HEK293 (cell line): ENCODE measurements around the gene UBE2E1.

Experiments
- CTCF ChIA-PET: fragments of 350-600 bp; formaldehyde crosslinking; extraction: SDS; loops from one replicate; lab custom pipeline; 2021; ENCODE audit warnings: antibody characterized with exemption; lab: Yijun Ruan, JAX
- POLR2A ChIA-PET: fragments of 300-600 bp; formaldehyde crosslinking; extraction: SDS; loops from one replicate; lab custom pipeline; 2020; ENCODE audit warnings: antibody characterized with exemption, inconsistent platforms; lab: Yijun Ruan, JAX
- H3K27ac ChIP-seq: fragments of 200-500 bp; sonication (Bioruptor generic); 2 replicates; pipeline ENCODE4 v1.5.1; 2014; ENCODE audit warnings: low read depth, low read length, control low read depth, inconsistent platforms; ENCODE audit errors: extremely low read depth
- H3K36me3 ChIP-seq, 2 experiments: fragments of 200-500 bp in 1 of 2; sonication (Bioruptor generic) in 1 of 2; 1 replicate in 1 of 2; 2 replicates in 1 of 2; pipeline ENCODE4 v1.5.1; 2014 to 2017; ENCODE audit warnings: inconsistent platforms in 2 of 2, low read length in 2 of 2; ENCODE audit not compliant: control insufficient read depth in 2 of 2, insufficient read depth in 1 of 2
- H3K4me1 ChIP-seq: fragments of 200-500 bp; sonication (Bioruptor generic); 2 replicates; pipeline ENCODE4 v1.5.1; 2014; ENCODE audit warnings: mild to moderate bottlenecking, low read length, inconsistent platforms; ENCODE audit not compliant: control insufficient read depth, insufficient read depth
- H3K4me3 ChIP-seq: 2 replicates; pipeline ENCODE4 v1.5.1; 2011; ENCODE audit warnings: low read depth, mild to moderate bottlenecking, control low read depth, low read length, moderate library complexity
- H3K9me3 ChIP-seq: fragments of 200-500 bp; sonication (Bioruptor generic); 2 replicates; pipeline ENCODE4 v1.5.1; 2014; ENCODE audit warnings: low read depth, low read length, inconsistent platforms; ENCODE audit not compliant: control insufficient read depth, insufficient read depth
- ATF2 ChIP-seq: fragments of 450-650 bp; formaldehyde crosslinking; IDR thresholded peaks from 2 replicates; pipeline ENCODE4 v1.5.1; 2016; ENCODE audit warnings: missing biosample characterization, missing genetic modification characterization, low read depth
- BCL11A ChIP-seq: fragments of 450-650 bp; formaldehyde crosslinking; IDR thresholded peaks from 2 replicates; pipeline ENCODE4 v1.5.1; 2016; ENCODE audit warnings: low read depth, missing biosample characterization, missing genetic modification characterization
- HOXC10 ChIP-seq: sonication (generic); formaldehyde crosslinking; IDR thresholded peaks from 2 replicates; pipeline ENCODE4 v1.8.1; 2023; ENCODE audit warnings: mild to moderate bottlenecking, missing genetic modification reagents
- OVOL3 ChIP-seq: fragments of 450-650 bp; formaldehyde crosslinking; IDR thresholded peaks from 2 replicates; pipeline ENCODE4 v1.5.1; 2016; ENCODE audit warnings: missing biosample characterization, missing genetic modification characterization
- PATZ1 ChIP-seq: fragments of 450-650 bp; formaldehyde crosslinking; IDR thresholded peaks from 2 replicates; pipeline ENCODE4 v1.5.1; 2016; ENCODE audit warnings: missing biosample characterization, missing genetic modification characterization
- SP7 ChIP-seq: fragments of 450-650 bp; formaldehyde crosslinking; IDR thresholded peaks from 2 replicates; pipeline ENCODE4 v1.5.1; 2016; ENCODE audit warnings: missing biosample characterization, missing genetic modification characterization
- TRIM28 ChIP-seq: IDR thresholded peaks from 2 replicates; pipeline ENCODE4 v1.6.1; 2011; ENCODE audit warnings: low read length, control low read depth, borderline replicate concordance
- ZBTB17 ChIP-seq: fragments of 450-650 bp; formaldehyde crosslinking; IDR thresholded peaks from 2 replicates; pipeline ENCODE4 v1.5.1; 2016; ENCODE audit warnings: missing biosample characterization, missing genetic modification characterization
- ZFP69B ChIP-seq: fragments of 450-650 bp; formaldehyde crosslinking; IDR thresholded peaks from 2 replicates; pipeline ENCODE4 v1.5.1; 2016; ENCODE audit warnings: missing biosample characterization, missing genetic modification characterization
- ZNF148 ChIP-seq: fragments of 450-650 bp; formaldehyde crosslinking; IDR thresholded peaks from 2 replicates; pipeline ENCODE4 v1.5.0; 2017; ENCODE audit warnings: missing biosample characterization, missing genetic modification characterization, borderline replicate concordance
- ZNF302 ChIP-seq: fragments of 450-650 bp; formaldehyde crosslinking; IDR thresholded peaks from 2 replicates; pipeline ENCODE4 v1.5.1; 2016; ENCODE audit warnings: missing biosample characterization, missing genetic modification characterization, low read depth
- ZNF423 ChIP-seq: fragments of 450-650 bp; formaldehyde crosslinking; IDR thresholded peaks from 2 replicates; pipeline ENCODE4 v1.5.1; 2016; ENCODE audit warnings: missing biosample characterization, missing genetic modification characterization
- ZNF48 ChIP-seq: fragments of 450-650 bp; formaldehyde crosslinking; IDR thresholded peaks from 2 replicates; pipeline ENCODE4 v1.5.1; 2016; ENCODE audit warnings: missing biosample characterization, missing genetic modification characterization
- ZNF548 ChIP-seq: fragments of 450-650 bp; formaldehyde crosslinking; IDR thresholded peaks from 2 replicates; pipeline ENCODE4 v1.5.1; 2016; ENCODE audit warnings: missing biosample characterization, missing genetic modification characterization
- ZNF561 ChIP-seq: fragments of 450-650 bp; IDR thresholded peaks from 2 replicates; pipeline ENCODE4 v1.5.1; 2018; ENCODE audit warnings: missing biosample characterization, missing genetic modification characterization, borderline replicate concordance
- ZNF600 ChIP-seq: fragments of 450-650 bp; formaldehyde crosslinking; IDR thresholded peaks from 2 replicates; pipeline ENCODE4 v1.5.1; 2016; ENCODE audit warnings: missing biosample characterization, missing genetic modification characterization
- ZNF654 ChIP-seq: fragments of 450-650 bp; formaldehyde crosslinking; IDR thresholded peaks from 2 replicates; pipeline ENCODE4 v1.5.1; 2016; ENCODE audit warnings: low read depth, missing biosample characterization, missing genetic modification characterization
- ZNF768 ChIP-seq: fragments of 450-650 bp; formaldehyde crosslinking; IDR thresholded peaks from 2 replicates; pipeline ENCODE4 v1.5.1; 2018; ENCODE audit warnings: missing biosample characterization, mild to moderate bottlenecking, missing genetic modification characterization
- ZSCAN18 ChIP-seq: fragments of 450-650 bp; formaldehyde crosslinking; IDR thresholded peaks from 2 replicates; pipeline ENCODE4 v1.5.1; 2016; ENCODE audit warnings: missing biosample characterization, missing genetic modification characterization
- ZSCAN5A ChIP-seq: fragments of 450-650 bp; formaldehyde crosslinking; IDR thresholded peaks from 2 replicates; pipeline ENCODE4 v1.5.1; 2016; ENCODE audit warnings: missing biosample characterization, missing genetic modification characterization

UBE2E1 gene

GRCh38 chr3:23837691-23838090 lies 31.9 kb downstream of the UBE2E1 start:
- TF ChIP-seq ZNF148 (tag by site-specific recombination) = no peak
- no peak for TF ChIP-seq ZNF302
- Histone ChIP-seq H3K27ac (no peak overlapping the region), H3K4me1 (peaks cover 12% of the 10 kb centered on the region; the same call in 1 of the 2 replicates), H3K4me3 (no peak overlapping the region), H3K9me3 (no peaks in the 10 kb centered on the region), H3K36me3 (no peaks in the 10 kb centered on the region)
- ChIA-PET CTCF (interaction anchor here (0.6 to 0.8 kb wide), 2 partner anchors 10 to 26 kb away, joined by 3 to 4 read pairs; no protein-coding TSS in a partner anchor), POLR2A (no interaction called here)

GRCh38 chr3:23840521-23840920 lies 34.8 kb downstream of the UBE2E1 start:
- peaks cover 0 to 3% of the 10 kb centered on the region in 2 experiments; a peak in 1 of 3 replicates for H3K36me3 ChIP-seq
- no peak for TF ChIP-seq ZNF768 (tag by site-specific recombination)
- TF ChIP-seq ZSCAN5A (tag by site-specific recombination) = no peak
- no peak for TF ChIP-seq HOXC10 (CRISPR knock-in tag)
- TF ChIP-seq ZBTB17 = peak; percentile 38; the same call in 1 of the 2 replicates
- TF ChIP-seq ZSCAN18 (tag by site-specific recombination) = no peak
- TF ChIP-seq ZNF654 (tag by site-specific recombination) = no peak
- no peak for TF ChIP-seq ZNF548 (tag by site-specific recombination)
- peak; percentile 92 for TF ChIP-seq TRIM28
- TF ChIP-seq PATZ1 (tag by site-specific recombination) = no peak
- 0 out of 2 replicates have a peak, but pooled peaks have one; percentile 18 for TF ChIP-seq ZNF561 (tag by site-specific recombination)
- no peak for TF ChIP-seq OVOL3 (tag by site-specific recombination)
- no peak for TF ChIP-seq SP7
- no peak for TF ChIP-seq ATF2 (tag by site-specific recombination)
- TF ChIP-seq ZFP69B (tag by site-specific recombination) = peak; percentile 36; the same call in 1 of the 2 replicates
- TF ChIP-seq ZNF48 (tag by site-specific recombination) = no peak
- 0 out of 2 replicates have a peak, but pooled peaks have one; percentile 39 for TF ChIP-seq ZNF600 (tag by site-specific recombination)
- TF ChIP-seq BCL11A = no peak
- no peak for TF ChIP-seq ZNF423 (tag by site-specific recombination)
- H3K4me3 ChIP-seq = no peak overlapping the region
- CTCF ChIA-PET = interaction anchor here (1.2 kb wide), 1 partner anchor 29 kb away, joined by 3 read pairs; no protein-coding TSS in a partner anchor
- H3K27ac ChIP-seq = no peak overlapping the region
- POLR2A ChIA-PET = interaction anchor here (0.7 kb wide), 1 partner anchor 219 kb away, joined by 3 read pairs; no protein-coding TSS in a partner anchor
- no peaks in the 10 kb centered on the region for H3K9me3 ChIP-seq
- peaks cover 12% of the 10 kb centered on the region; the same call in 1 of the 2 replicates for H3K4me1 ChIP-seq
